H1 (cell line): ENCODE measurements around the gene NHS. TPM values are rescaled to one million over a fixed set of nuclear protein-coding genes. Genes with fewer than 3 reads are reported as not detected.

Source experiments
- CTCF ChIA-PET: fragments of 300-600 bp; sonication (Branson Sonifier 250); formaldehyde crosslinking; loops from one replicate; lab custom pipeline; 2021; ENCODE audit not compliant: partially characterized antibody; lab: Charles Lee
- POLR2A ChIA-PET: fragments of 300-600 bp; sonication (Branson Sonifier 250); formaldehyde crosslinking; loops from one replicate; lab custom pipeline; 2021; ENCODE audit warnings: inconsistent platforms; ENCODE audit not compliant: partially characterized antibody; lab: Charles Lee
- DNase-seq, 2 experiments: peaks; one replicate each; pipeline versions ENCODE4 v3.0.0 to v3.0.0-alpha.2; 2010 to 2022; ENCODE audit warnings: low spot score in 2 of 2, low read depth in 1 of 2, mixed read lengths in 1 of 2
- FAIRE-seq: peaks from 2 replicates; lab custom pipeline; 2011; peaks lifted over from hg19 to GRCh38; lab: Jason Lieb, UNC
- H2AFZ ChIP-seq: 2 replicates; pipeline ENCODE4 v1.8.1; 2012; ENCODE audit warnings: low read length, inconsistent platforms
- H2AK5ac ChIP-seq: 2 replicates; pipeline ENCODE4 v1.6.1; 2013; ENCODE audit warnings: low read depth, low read length
- H2BK120ac ChIP-seq: replicated peaks from 2 replicates; pipeline ENCODE3; 2013; ENCODE audit warnings: low read depth, low read length, inconsistent platforms
- H2BK12ac ChIP-seq: 2 replicates; pipeline ENCODE4 v1.6.1; 2013; ENCODE audit warnings: low read depth, low read length
- H2BK15ac ChIP-seq: 2 replicates; pipeline ENCODE4 v1.6.1; 2013; ENCODE audit warnings: low read length
- H2BK20ac ChIP-seq: 2 replicates; pipeline ENCODE4 v1.6.1; 2013; ENCODE audit warnings: low read length
- H2BK5ac ChIP-seq: 2 replicates; pipeline ENCODE4 v1.6.1; 2013; ENCODE audit warnings: low read depth, low read length
- H3K14ac ChIP-seq: 2 replicates; pipeline ENCODE4 v1.6.1; 2013; ENCODE audit warnings: inconsistent platforms; ENCODE audit not compliant: insufficient read length
- H3K18ac ChIP-seq: 2 replicates; pipeline ENCODE4 v1.6.1; 2013; ENCODE audit warnings: low read length; ENCODE audit errors: extremely low read depth
- H3K23ac ChIP-seq: 2 replicates; pipeline ENCODE4 v1.6.1; 2013; ENCODE audit warnings: inconsistent platforms; ENCODE audit not compliant: insufficient read length
- H3K23me2 ChIP-seq: 2 replicates; pipeline ENCODE4 v1.6.1; 2013; ENCODE audit warnings: low read depth, low read length
- H3K27ac ChIP-seq: 2 replicates; pipeline ENCODE4 v1.6.1; 2011; ENCODE audit warnings: low read depth, low read length, inconsistent platforms
- H3K27me3 ChIP-seq, 4 experiments: replicated peaks in 1 of 4; 1 replicate in 1 of 4; 2 replicates in 3 of 4; pipeline versions ENCODE4 v1.6.1 to v1.8.1; 2011 to 2013; ENCODE audit warnings: low read length in 3 of 4, mild to moderate bottlenecking in 3 of 4, inconsistent platforms in 2 of 4, mixed read lengths in 2 of 4, moderate library complexity in 1 of 4; ENCODE audit not compliant: control insufficient read depth in 3 of 4, insufficient read depth in 3 of 4; ENCODE audit errors: extremely low read depth in 1 of 4
- H3K36me3 ChIP-seq, 4 experiments: 2 replicates each; pipeline versions ENCODE4 v1.6.1 to v1.8.1; 2011 to 2013; ENCODE audit warnings: mild to moderate bottlenecking in 4 of 4, low read length in 3 of 4, moderate library complexity in 2 of 4, control low read depth in 1 of 4, inconsistent platforms in 1 of 4; ENCODE audit not compliant: insufficient read depth in 4 of 4, control insufficient read depth in 2 of 4
- H3K4ac ChIP-seq: replicated peaks from 2 replicates; pipeline ENCODE3; 2013; ENCODE audit warnings: low read length, low read depth, mixed read lengths, inconsistent platforms; ENCODE audit not compliant: insufficient read length
- H3K4me1 ChIP-seq, 4 experiments: replicated peaks in 1 of 4; 1 replicate in 1 of 4; 2 replicates in 3 of 4; pipeline versions ENCODE4 v1.6.1 to v1.8.1; 2011 to 2013; ENCODE audit warnings: low read length in 3 of 4, inconsistent platforms in 2 of 4, mixed read lengths in 1 of 4; ENCODE audit not compliant: insufficient read depth in 4 of 4, control insufficient read depth in 3 of 4
- H3K4me2 ChIP-seq, 2 experiments: 2 replicates each; pipeline versions ENCODE4 v1.6.1 to v1.8.1; 2011 to 2013; ENCODE audit warnings: low read depth in 2 of 2, low read length in 2 of 2, control low read depth in 1 of 2, inconsistent platforms in 1 of 2, mild to moderate bottlenecking in 1 of 2; ENCODE audit not compliant: insufficient read depth in 1 of 2
- H3K4me3 ChIP-seq, 4 experiments: fragments of 200-600, 300-600 bp in 1 of 4; sonication (generic), shearing (Covaris generic), sonication (Bioruptor Twin) in 1 of 4; 2 replicates each; pipeline versions ENCODE4 v1.5.1 to v1.8.1; 2011 to 2016; ENCODE audit warnings: low read length in 4 of 4, low read depth in 3 of 4, control low read depth in 2 of 4, inconsistent platforms in 2 of 4, mild to moderate bottlenecking in 2 of 4, mixed read lengths in 1 of 4, moderate library complexity in 1 of 4; ENCODE audit not compliant: insufficient read depth in 2 of 4; ENCODE audit errors: extremely low read depth in 1 of 4
- H3K56ac ChIP-seq: replicated peaks from 2 replicates; pipeline ENCODE3; 2013; ENCODE audit warnings: low read depth, mild to moderate bottlenecking, mixed read lengths, low read length, inconsistent platforms; ENCODE audit not compliant: insufficient read length
- H3K79me1 ChIP-seq: 2 replicates; pipeline ENCODE4 v1.6.1; 2013; ENCODE audit warnings: low read depth, low read length, control low read depth
- H3K79me2 ChIP-seq, 2 experiments: 2 replicates each; pipeline versions ENCODE4 v1.6.1 to v1.8.1; 2012 to 2013; ENCODE audit warnings: low read length in 2 of 2, mild to moderate bottlenecking in 2 of 2, inconsistent platforms in 1 of 2; ENCODE audit not compliant: insufficient read depth in 2 of 2, control insufficient read depth in 1 of 2
- H3K9ac ChIP-seq, 4 experiments: replicated peaks in 1 of 4; 1 replicate in 1 of 4; 2 replicates in 3 of 4; pipeline versions ENCODE4 v1.6.1 to v1.8.1; 2011 to 2013; ENCODE audit warnings: low read depth in 3 of 4, low read length in 3 of 4, control low read depth in 2 of 4, mild to moderate bottlenecking in 2 of 4, moderate library complexity in 2 of 4, inconsistent platforms in 1 of 4; ENCODE audit errors: extremely low read depth in 1 of 4
- H3K9me3 ChIP-seq, 2 experiments: 2 replicates each; pipeline versions ENCODE4 v1.6.1 to v1.8.1; 2012 to 2013; ENCODE audit warnings: mild to moderate bottlenecking in 2 of 2, moderate library complexity in 2 of 2, control low read depth in 1 of 2, inconsistent platforms in 1 of 2, low read depth in 1 of 2, low read length in 1 of 2, mixed read lengths in 1 of 2; ENCODE audit not compliant: insufficient read depth in 2 of 2
- H4K20me1 ChIP-seq, 2 experiments: replicated peaks in 1 of 2; 2 replicates each; pipeline versions ENCODE3 to v1.8.1; 2011 to 2013; ENCODE audit warnings: inconsistent platforms in 2 of 2, low read length in 2 of 2, mild to moderate bottlenecking in 1 of 2; ENCODE audit not compliant: insufficient read depth in 2 of 2, control insufficient read depth in 1 of 2
- H4K5ac ChIP-seq: 2 replicates; pipeline ENCODE4 v1.6.1; 2013; ENCODE audit warnings: low read length, low read depth, mixed read lengths, inconsistent platforms; ENCODE audit not compliant: insufficient read length
- H4K8ac ChIP-seq: 2 replicates; pipeline ENCODE4 v1.8.0; 2013; ENCODE audit warnings: mild to moderate bottlenecking, moderate library complexity, low read length, inconsistent platforms; ENCODE audit not compliant: insufficient read depth; ENCODE audit errors: extremely low read depth
- H4K91ac ChIP-seq: replicated peaks from 2 replicates; pipeline ENCODE3; 2013; ENCODE audit warnings: low read length, mixed read lengths, inconsistent platforms; ENCODE audit not compliant: insufficient read length
- ASH2L ChIP-seq: fragments of 200-600, 300-600 bp; sonication (generic); IDR thresholded peaks from one replicate; pipeline ENCODE4 v1.7.1; 2017; ENCODE audit warnings: low read length
- FOSL1 ChIP-seq: IDR thresholded peaks from 2 replicates; pipeline ENCODE4 v1.6.1; 2011; ENCODE audit warnings: mild to moderate bottlenecking, low read depth, low read length, moderate library complexity; ENCODE audit not compliant: insufficient read depth
- POU5F1 ChIP-seq: IDR thresholded peaks from 2 replicates; pipeline ENCODE4 v1.6.1; 2011; ENCODE audit warnings: low read depth, mild to moderate bottlenecking, low read length, moderate library complexity
- WGBS, 2 experiments: shearing (Covaris generic) in 1 of 2; methylation state at CpG; one replicate each; pipeline versions ENCODE4 v1.1.6 to v1.1.7; 2013 to 2015; ENCODE audit warnings: low lambda C conversion rate in 2 of 2, mixed read lengths in 2 of 2, inconsistent platforms in 1 of 2, low coverage in 1 of 2, missing lambda C conversion rate in 1 of 2; ENCODE audit not compliant: insufficient replicate concordance in 2 of 2, insufficient coverage in 1 of 2, insufficient read length in 1 of 2; ENCODE audit errors: extremely low coverage in 1 of 2, missing lambda C conversion rate in 1 of 2; 5-methylcytosine and 5-hydroxymethylcytosine counted together
- polyA plus RNA-seq, 7 experiments: library from polyadenylated mRNA; depleted of rRNA in 3 of 7; stranded (reverse) in 5 of 7; unstranded in 2 of 7; fragments of >200 nt in 5 of 7; fragments of 200-250 nt in 2 of 7; gene quantifications; 1 replicate in 5 of 7; 2 replicates in 1 of 7; 4 replicates in 1 of 7; pipeline versions ENCODE4 v1.2.1 to v1.2.3, GENCODE V29; 2011 to 2013; ENCODE audit warnings: missing spikeins in 2 of 7, mixed read lengths in 2 of 7
- total RNA-seq: library from RNA; stranded (reverse); fragmentation: NEBNext Ultra II Directional; extraction: Animal tissue kit (Norgen Biotek cat#: 25700); gene quantifications from 2 replicates; pipeline ENCODE4 v1.2.1, GENCODE V29; 2021

Gene NHS
- total and polyA plus RNA-seq, 2 of the 8 experiments (the other 6 are each of a cell fraction or from before 2014, with no cell fraction given) = 2.2 to 6.7 TPM

- Histone ChIP-seq H2BK120ac (no peak overlapping the region), H2BK20ac (no peak overlapping the region), H3K18ac (no peak overlapping the region), H3K56ac (no peak overlapping the region), H4K8ac (no peak overlapping the region), H3K4me1 (peaks cover 0 to 3% (median 1%) of the 10 kb centered on the region in 4 experiments; a peak in 2 of 7 replicates), H3K23ac (no peak overlapping the region), H2AFZ (no peak overlapping the region), H3K27ac (no peak overlapping the region), H3K79me2 (no peaks in the 10 kb centered on the region), H4K20me1 (no peaks in the 10 kb centered on the region), H3K27me3 (no peaks in the 10 kb centered on the region), H2AK5ac (no peak overlapping the region), H3K4ac (no peak overlapping the region), H3K9me3 (no peaks in the 10 kb centered on the region), H3K79me1 (no peaks in the 10 kb centered on the region; the same call in 1 of the 2 replicates), H3K23me2 (no peaks in the 10 kb centered on the region), H3K4me3 (no peak overlapping the region), H3K9ac (no peak overlapping the region), H3K36me3 (no peaks in the 10 kb centered on the region), H4K5ac (no peak overlapping the region), H2BK15ac (no peak overlapping the region), H2BK5ac (no peak overlapping the region), H3K4me2 (no peak overlapping the region), H2BK12ac (no peak overlapping the region), H4K91ac (no peak overlapping the region), H3K14ac (no peak overlapping the region)
- TF ChIP-seq ASH2L = no peak
- no peak for TF ChIP-seq POU5F1
- TF ChIP-seq FOSL1 = no peak
- POLR2A ChIA-PET = no interaction called here
- DNase-seq (no peak), FAIRE-seq (no peak)
- 88% methylated on average over 3 of the region's 3 CpGs; no CpG with 5 or more reads in 1 of the 2 experiments for WGBS, 2 experiments
- CTCF ChIA-PET = interaction anchor here (0.6 to 1.4 kb wide), 2 partner anchors 10 to 82 kb away, joined by 3 read pairs; no protein-coding TSS in a partner anchor
Measured at GRCh38 chrX:17617806-17618205, 242.8 kb downstream of the NHS start.
